GM12878 (cell line): ENCODE measurements around the gene SCARB1. TPM values are rescaled to one million over a fixed set of nuclear protein-coding genes. Genes with fewer than 3 reads are reported as not detected.

Experiments used
- ATAC-seq: fragments of 200-7000 bp; cut with Tn5 transposase; 3 replicates; pipeline ENCODE4 v1.9.1; 2020; ENCODE audit warnings: mild to moderate bottlenecking, moderate library complexity
- BruUV-seq: library from RNA; stranded (reverse); fragments of 400-500 nt; replicated peaks from 2 replicates; lab custom pipeline; 2021; lab: Mats Ljungman, UMichigan
- CTCF ChIA-PET: fragments of 300-600 bp; sonication (Branson Sonifier 250); formaldehyde crosslinking; extraction: SDS; loops from one replicate; lab custom pipeline; 2021; ENCODE audit warnings: inconsistent platforms; lab: Yijun Ruan, JAX
- POLR2A ChIA-PET: fragments of 350-600 bp; formaldehyde crosslinking; extraction: SDS; loops from one replicate; lab custom pipeline; 2021; ENCODE audit warnings: inconsistent platforms; lab: Charles Lee
- RAD21 ChIA-PET: fragments of 300-600 bp; sonication (Branson Sonifier 250); formaldehyde crosslinking; loops from one replicate; lab custom pipeline; 2023; ENCODE audit warnings: antibody characterized with exemption; ENCODE audit not compliant: unreplicated experiment; lab: Charles Lee
- SMC1A ChIA-PET: fragments of 300-600 bp; sonication (Branson Sonifier 250); formaldehyde crosslinking; loops from one replicate; lab custom pipeline; 2023; ENCODE audit not compliant: unreplicated experiment, uncharacterized antibody; lab: Charles Lee
- DNase-seq: peaks from one replicate; pipeline ENCODE4 v3.0.0-alpha.2; 2011; ENCODE audit warnings: low read depth, low spot score
- FAIRE-seq: peaks from 3 replicates; lab custom pipeline; 2011; peaks lifted over from hg19 to GRCh38; lab: Jason Lieb, UNC
- H2AFZ ChIP-seq: 2 replicates; pipeline ENCODE4 v1.6.0; 2011; ENCODE audit warnings: low read depth, low read length, control low read depth; ENCODE audit not compliant: control insufficient read depth
- H3K27ac ChIP-seq: 2 replicates; pipeline ENCODE4 v1.5.1; 2011; ENCODE audit warnings: control low read depth; ENCODE audit not compliant: control insufficient read depth, insufficient read depth
- H3K27me3 ChIP-seq, 2 experiments: replicated peaks in 1 of 2; 2 replicates each; pipeline versions ENCODE4 v1.6.0 to v1.6.1; 2011; ENCODE audit warnings: low read length in 1 of 2; ENCODE audit not compliant: control insufficient read depth in 2 of 2, insufficient read depth in 2 of 2
- H3K36me3 ChIP-seq, 2 experiments: 2 replicates each; pipeline ENCODE4 v1.5.1; 2011; ENCODE audit warnings: low read length in 1 of 2; ENCODE audit not compliant: control insufficient read depth in 2 of 2, insufficient read depth in 2 of 2
- H3K4me1 ChIP-seq: 2 replicates; pipeline ENCODE4 v1.6.1; 2011; ENCODE audit warnings: mild to moderate bottlenecking, low read length, moderate library complexity, mixed read lengths; ENCODE audit not compliant: control insufficient read depth, insufficient read depth
- H3K4me2 ChIP-seq: 2 replicates; pipeline ENCODE4 v1.6.0; 2011; ENCODE audit warnings: control low read depth; ENCODE audit not compliant: control insufficient read depth, insufficient read depth
- H3K4me3 ChIP-seq: fragments of 200-600 bp; sonication (generic); 2 replicates; pipeline ENCODE4 v1.5.1; 2016
- H3K79me2 ChIP-seq: 2 replicates; pipeline ENCODE4 v1.6.0; 2011; ENCODE audit warnings: low read length; ENCODE audit not compliant: control insufficient read depth, insufficient read depth
- H3K9ac ChIP-seq: 2 replicates; pipeline ENCODE4 v1.8.0; 2011; ENCODE audit warnings: low read length, control low read depth, mixed read lengths; ENCODE audit not compliant: control insufficient read depth, insufficient read depth
- H3K9me3 ChIP-seq: replicated peaks from 3 replicates; pipeline ENCODE4 v1.5.1; 2011; ENCODE audit warnings: mild to moderate bottlenecking, low read length; ENCODE audit not compliant: control insufficient read depth, insufficient read depth
- H4K20me1 ChIP-seq: 2 replicates; pipeline ENCODE4 v1.6.0; 2011; ENCODE audit not compliant: control insufficient read depth, insufficient read depth
- CREB1 ChIP-seq: IDR thresholded peaks from 2 replicates; pipeline ENCODE4 v1.6.1; 2012; ENCODE audit warnings: low read depth, mild to moderate bottlenecking, inconsistent platforms
- HDGF ChIP-seq: fragments of 450-650 bp; IDR thresholded peaks from 2 replicates; pipeline ENCODE4 v1.6.1; 2016; ENCODE audit warnings: antibody characterized with exemption
- HSF1 ChIP-seq: fragments of 150-350 bp; IDR thresholded peaks from 2 replicates; pipeline ENCODE4 v1.6.1; 2014; ENCODE audit warnings: mild to moderate bottlenecking, low read depth, low read length
- IKZF2 ChIP-seq, 2 experiments: fragments of 450-650 bp; IDR thresholded peaks; 2 replicates each; pipeline ENCODE4 v1.6.1; 2017; ENCODE audit warnings: mild to moderate bottlenecking in 2 of 2, moderate library complexity in 2 of 2
- KAT2A ChIP-seq: conservative IDR thresholded peaks from 2 replicates; pipeline ENCODE4 v1.6.1; 2011; ENCODE audit warnings: low read depth, low read length; ENCODE audit not compliant: control insufficient read depth
- KLF5 ChIP-seq: fragments of 450-650 bp; IDR thresholded peaks from 2 replicates; pipeline ENCODE4 v1.6.1; 2014; ENCODE audit warnings: mild to moderate bottlenecking; ENCODE audit not compliant: partially characterized antibody
- LARP7 ChIP-seq: fragments of 450-650 bp; IDR thresholded peaks from 2 replicates; pipeline ENCODE4 v1.6.1; 2017; ENCODE audit warnings: mild to moderate bottlenecking
- PBX3 ChIP-seq: IDR thresholded peaks from 2 replicates; pipeline ENCODE4 v1.6.1; 2011; ENCODE audit warnings: mild to moderate bottlenecking, low read depth, low read length, moderate library complexity; ENCODE audit not compliant: insufficient replicate concordance
- RELA ChIP-seq: fragments of 450-650 bp; IDR thresholded peaks from 2 replicates; pipeline ENCODE4 v1.8.0; 2014; ENCODE audit warnings: borderline replicate concordance; ENCODE audit not compliant: partially characterized antibody
- RFX5 ChIP-seq: IDR thresholded peaks from 2 replicates; pipeline ENCODE4 v1.6.1; 2011; ENCODE audit warnings: low read depth, low read length, improper control_type of control experiment
- SIX5 ChIP-seq: IDR thresholded peaks from 2 replicates; pipeline ENCODE4 v1.6.1; 2011; ENCODE audit warnings: mild to moderate bottlenecking, low read depth, low read length, moderate library complexity; ENCODE audit not compliant: severe bottlenecking
- SMARCA5 ChIP-seq: fragments of 450-650 bp; IDR thresholded peaks from 2 replicates; pipeline ENCODE4 v1.6.1; 2017; ENCODE audit warnings: mild to moderate bottlenecking
- YY1 ChIP-seq: IDR thresholded peaks from 2 replicates; pipeline ENCODE4 v1.6.1; 2011; ENCODE audit warnings: low read depth, mild to moderate bottlenecking, low read length
- ZZZ3 ChIP-seq: IDR thresholded peaks from 2 replicates; pipeline ENCODE4 v1.6.1; 2011; ENCODE audit warnings: low read depth; ENCODE audit not compliant: control insufficient read depth, insufficient read length
- WGBS: methylation state at CpG from one replicate; pipeline ENCODE4 v1.1.6; 2016; ENCODE audit warnings: low lambda C conversion rate; ENCODE audit not compliant: insufficient replicate concordance, insufficient coverage; ENCODE audit errors: missing lambda C conversion rate; 5-methylcytosine and 5-hydroxymethylcytosine counted together
- in situ Hi-C: fragments of 300-500 bp; cut with MboI; formaldehyde crosslinking; loops from 9 replicates; pipeline ENCODE4 v1.14.3; 2018; ENCODE audit warnings: mixed read lengths
- intact Hi-C: fragments of 100-400 bp; cut with micrococcal nuclease; formaldehyde crosslinking; loops from one replicate; pipeline ENCODE4 v1.14.2; 2022; ENCODE audit not compliant: unreplicated experiment
- polyA plus RNA-seq, 11 experiments: library from polyadenylated mRNA; depleted of rRNA in 4 of 11; unstranded in 6 of 11; stranded (reverse) in 5 of 11; fragments of >200 nt; fragmentation: Nextera tagmentation in 4 of 11; fragmentation: Illumina TruSeq in 1 of 11; extraction: Ambion mirVana in 4 of 11; extraction: Trizol in 1 of 11; gene quantifications; 1 replicate in 1 of 11; 2 replicates in 10 of 11; pipeline versions ENCODE4 v1.2.1 to v1.2.3, GENCODE V29; 2011 to 2016; ENCODE audit warnings: inconsistent platforms in 2 of 11, missing spikeins in 2 of 11, low read depth in 1 of 11
- total RNA-seq, 4 experiments: library from RNA; depleted of rRNA in 3 of 4; stranded (reverse); fragments of >200 nt in 3 of 4; fragmentation: Illumina TruSeq in 1 of 4; extraction: Trizol in 1 of 4; gene quantifications; 2 replicates each; pipeline versions ENCODE4 v1.2.1 to v1.2.3, GENCODE V29; 2013 to 2021
- TF ChIP-seq, protein P1 (sequence below): fragments of 450-650 bp; IDR thresholded peaks from 2 replicates; pipeline ENCODE4 v1.6.1; 2017; ENCODE audit warnings: mild to moderate bottlenecking, low read depth, inconsistent platforms; ENCODE audit not compliant: poor library complexity, severe bottlenecking

Gene SCARB1
- total and polyA plus RNA-seq, 10 of the 15 experiments (the other 5 are each of a cell fraction or from before 2014, with no cell fraction given) = 0.34 to 104 (median 63.1) TPM

DNA sequence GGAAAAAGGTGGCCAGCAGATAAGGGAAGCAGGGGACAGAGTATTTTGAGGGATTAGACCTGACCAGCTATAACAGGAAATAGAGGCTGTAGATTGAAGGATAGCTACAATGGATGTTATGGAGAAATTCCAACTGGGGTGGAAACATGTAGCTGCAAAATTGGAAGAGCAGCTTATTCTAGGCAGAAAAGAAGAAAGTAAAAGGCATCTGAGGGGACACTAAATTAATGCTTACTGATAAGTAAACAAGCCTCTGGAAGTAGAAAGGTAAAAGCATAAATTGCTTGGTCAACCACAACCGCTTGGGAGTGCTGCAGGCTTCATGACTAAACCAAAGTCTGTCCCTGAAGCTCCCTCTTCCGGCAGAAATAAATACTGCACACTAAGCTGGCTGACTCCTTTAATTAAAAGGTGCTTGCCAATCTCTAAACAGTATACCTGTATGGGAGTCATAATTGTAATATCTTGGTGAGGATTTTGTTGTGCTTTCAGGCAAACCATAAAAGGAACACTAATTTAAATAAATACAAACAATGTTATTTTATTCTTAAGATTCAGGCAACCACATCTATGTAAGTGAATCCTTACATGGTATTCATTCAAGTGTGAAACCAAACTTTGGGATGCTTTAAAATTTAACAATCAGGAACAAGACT, 43.1 kb upstream of the SCARB1 start:
- Histone ChIP-seq H3K36me3 (peaks cover 3 to 10% of the 10 kb centered on the region in 2 experiments; a peak in 3 of 4 replicates), H3K27ac (peak overlapping the region; percentile 47), H4K20me1 (peaks cover 13% of the 10 kb centered on the region), H3K9me3 (no peaks in the 10 kb centered on the region), H2AFZ (no peak overlapping the region), H3K27me3 (no peaks in the 10 kb centered on the region), H3K79me2 (peaks cover 21% of the 10 kb centered on the region), H3K4me1 (peaks cover 34% of the 10 kb centered on the region), H3K4me2 (peak overlapping the region; percentile 52), H3K4me3 (no peak overlapping the region), H3K9ac (no peak overlapping the region)
- FAIRE-seq = peak; percentile 88
- ChIA-PET CTCF (interaction anchor here (0.6 to 21.3 kb wide), 49 partner anchors 13 to 875 kb away, joined by 3 to 523 read pairs (median 4); partner anchors contain the start of genes SCARB1 and UBC), RAD21 (interaction anchor here (0.8 to 4.9 kb wide), 19 partner anchors 12 to 297 kb away, joined by 3 to 115 read pairs (median 5); partner anchors contain the start of gene UBC), SMC1A (interaction anchor here (0.8 to 8.3 kb wide), 21 partner anchors 12 to 296 kb away, joined by 3 to 143 read pairs (median 7); partner anchors contain the start of gene UBC), POLR2A (interaction anchor here (0.5 to 3.8 kb wide), 13 partner anchors 9 to 527 kb away, joined by 3 to 32 read pairs (median 5); partner anchors contain the start of gene UBC)
- in situ Hi-C loops = loop anchor here (10.0 to 25.0 kb wide), 2 partner anchors 872 to 1469 kb away; partner anchors contain the start of gene RILPL2
- no TSS peak for BruUV-seq
- intact Hi-C loops = loop anchor here (1.0 to 2.0 kb wide), 3 partner anchors 34 to 132 kb away; partner anchors contain the start of gene SCARB1
- 8% methylated on average over 2 of the region's 2 CpGs for WGBS
- peak; percentile 59 for ATAC-seq
- peak; percentile 87 for DNase-seq
- TF ChIP-seq SIX5 = no peak
- no peak for TF ChIP-seq PBX3
- TF ChIP-seq KAT2A = no peak
- TF ChIP-seq RELA = no peak
- TF ChIP-seq IKZF2 (IDR thresholded peaks at IDR 0.05) = peak in 1 of 2 experiments; percentile 36; a peak in 2 of 4 replicates
- TF ChIP-seq, protein P1, sequence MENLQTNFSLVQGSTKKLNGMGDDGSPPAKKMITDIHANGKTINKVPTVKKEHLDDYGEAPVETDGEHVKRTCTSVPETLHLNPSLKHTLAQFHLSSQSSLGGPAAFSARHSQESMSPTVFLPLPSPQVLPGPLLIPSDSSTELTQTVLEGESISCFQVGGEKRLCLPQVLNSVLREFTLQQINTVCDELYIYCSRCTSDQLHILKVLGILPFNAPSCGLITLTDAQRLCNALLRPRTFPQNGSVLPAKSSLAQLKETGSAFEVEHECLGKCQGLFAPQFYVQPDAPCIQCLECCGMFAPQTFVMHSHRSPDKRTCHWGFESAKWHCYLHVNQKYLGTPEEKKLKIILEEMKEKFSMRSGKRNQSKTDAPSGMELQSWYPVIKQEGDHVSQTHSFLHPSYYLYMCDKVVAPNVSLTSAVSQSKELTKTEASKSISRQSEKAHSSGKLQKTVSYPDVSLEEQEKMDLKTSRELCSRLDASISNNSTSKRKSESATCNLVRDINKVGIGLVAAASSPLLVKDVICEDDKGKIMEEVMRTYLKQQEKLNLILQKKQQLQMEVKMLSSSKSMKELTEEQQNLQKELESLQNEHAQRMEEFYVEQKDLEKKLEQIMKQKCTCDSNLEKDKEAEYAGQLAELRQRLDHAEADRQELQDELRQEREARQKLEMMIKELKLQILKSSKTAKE = peak; percentile 75
- TF ChIP-seq YY1 = peak; percentile 82
- peak; percentile 50; the same call in 1 of the 2 replicates for TF ChIP-seq CREB1
- no peak for TF ChIP-seq LARP7
- no peak for TF ChIP-seq ZZZ3
- no peak for TF ChIP-seq RFX5
- 0 out of 2 replicates have a peak, but pooled peaks have one; percentile 53 for TF ChIP-seq HSF1
- peak; percentile 98 for TF ChIP-seq SMARCA5
- TF ChIP-seq HDGF = 0 out of 2 replicates have a peak, but pooled peaks have one; percentile 17
- TF ChIP-seq KLF5 = peak; percentile 35
